Urothelium cell line (cell line): ENCODE measurements around the gene OGG1.

Experiments used
- DNase-seq: peaks from one replicate; pipeline ENCODE4 v3.0.0; 2011; ENCODE audit warnings: low spot score, mixed read lengths
- FAIRE-seq: peaks from 2 replicates; lab custom pipeline; 2011; peaks lifted over from hg19 to GRCh38; lab: Jason Lieb, UNC

The OGG1 gene

GRCh38 chr3:9781978-9782603 is 32.3 kb downstream of the OGG1 start:
- FAIRE-seq: no peak
- no peak for DNase-seq

- DNase-seq: no peak
Observed at GRCh38 chr3:9782770-9783169, 33.0 kb downstream of the OGG1 start.

GRCh38 chr3:9783954-9784353 is 34.2 kb downstream of the OGG1 start:
- no peak for FAIRE-seq

More at GRCh38 chr3:9782770-9783169, 33.0 kb downstream of the OGG1 start:
- FAIRE-seq: no peak

GRCh38 chr3:9784965-9785364 is 35.2 kb downstream of the OGG1 start:
- DNase-seq (no peak), FAIRE-seq (no peak)

More at GRCh38 chr3:9783954-9784353, 34.2 kb downstream of the OGG1 start:
- DNase-seq: no peak

- DNase-seq: no peak
- no peak for FAIRE-seq
Observed at GRCh38 chr3:9785602-9786001, 35.9 kb downstream of the OGG1 start.

GRCh38 chr3:9786209-9786739 is 36.5 kb downstream of the OGG1 start:
- FAIRE-seq (no peak), DNase-seq (no peak)

GRCh38 chr3:9786825-9787669 is 37.3 kb downstream of the OGG1 start:
- FAIRE-seq: no peak
- DNase-seq: peak; percentile 26

- FAIRE-seq (no peak), DNase-seq (no peak)
Observed at GRCh38 chr3:9787714-9788113, 38.0 kb downstream of the OGG1 start.

- no peak for FAIRE-seq
- DNase-seq: no peak
Observed at GRCh38 chr3:9791127-9791526, 41.4 kb downstream of the OGG1 start.

- FAIRE-seq: no peak
- DNase-seq: no peak
Observed at GRCh38 chr3:9791790-9792404, 42.1 kb downstream of the OGG1 start.

GRCh38 chr3:9792405-9793160 is 42.8 kb downstream of the OGG1 start, which contains the start of the genes ARPC4 and TADA3:
Gene ARPC4, plus strand, starts transcription at chr3:9793082. Its CDS starts 40 bp downstream, at chr3:9793122.
Gene TADA3, minus strand, starts transcription at chr3:9792473. Its CDS starts 1,007 bp downstream, at chr3:9791466.
- no peak for FAIRE-seq
- DNase-seq: peak; percentile 96

GRCh38 chr3:9793161-9793781 is 43.5 kb downstream of the OGG1 start:
- FAIRE-seq: no peak

GRCh38 chr3:9794400-9794799 is 44.6 kb downstream of the OGG1 start:
- no peak for DNase-seq
- no peak for FAIRE-seq

More at GRCh38 chr3:9793161-9793781, 43.5 kb downstream of the OGG1 start:
- peak; percentile 23 for DNase-seq

GRCh38 chr3:9795207-9795606 is 45.5 kb downstream of the OGG1 start:
- FAIRE-seq (no peak), DNase-seq (no peak)

GRCh38 chr3:9797196-9797945 is 47.6 kb downstream of the OGG1 start:
- no peak for DNase-seq
- FAIRE-seq: no peak

- FAIRE-seq (no peak), DNase-seq (no peak)
Observed at GRCh38 chr3:9800529-9800928, 50.8 kb downstream of the OGG1 start.

- FAIRE-seq (no peak), DNase-seq (no peak)
Observed at GRCh38 chr3:9803494-9803893, 53.7 kb downstream of the OGG1 start.

- DNase-seq: no peak
- FAIRE-seq: no peak
Observed at GRCh38 chr3:9804996-9805395, 55.2 kb downstream of the OGG1 start.

- FAIRE-seq: no peak
Observed at GRCh38 chr3:9806137-9806536, 56.4 kb downstream of the OGG1 start.

More at GRCh38 chr3:9806137-9806536, 56.4 kb downstream of the OGG1 start:
- DNase-seq: no peak
